Measurements from ENCODE around the gene TMEM87A. TPM values are rescaled to one million over a fixed set of nuclear protein-coding genes. Genes with fewer than 3 reads are reported as not detected.
"Not testable (repeated sequence)": the region's sequence is repeated elsewhere in the genome, so short reads cannot be mapped to it uniquely, and the experiment has no call there.

The TMEM87A gene
- total RNA-seq, 1 donor: 85.8 TPM

DNA sequence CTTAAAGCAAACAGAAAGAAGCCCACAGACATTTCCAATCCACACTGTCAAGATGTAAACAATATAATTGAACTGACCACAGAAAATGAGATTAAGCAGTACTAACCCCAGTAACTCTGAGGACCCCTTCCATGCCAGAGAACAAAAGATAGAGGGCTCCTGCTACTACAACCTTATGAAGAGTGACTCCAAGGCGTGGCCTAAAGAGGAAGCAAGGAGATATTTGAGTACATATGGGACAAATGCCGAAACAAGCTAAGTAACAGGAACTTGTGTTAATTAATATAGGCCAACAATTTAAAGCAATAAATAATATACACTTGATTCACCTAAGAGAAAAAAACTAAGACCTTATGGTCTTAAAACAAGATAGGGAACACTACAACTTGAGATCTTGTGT lies 40.1 kb downstream of the TMEM87A start:
- Histone ChIP-seq H4K20me1 (ENCODE audit: insufficient read depth, low read length) (no peaks in the 10 kb centered on the region), H3K9me3 (ENCODE audit: low read depth, low read length) (no peaks in the 10 kb centered on the region), H2AFZ (ENCODE audit: low read length) (no peak overlapping the region), H3K27ac (ENCODE audit: low read depth, low read length) (no peak overlapping the region), H3K4me2 (ENCODE audit: insufficient read depth, low read length) (no peak overlapping the region), H3K79me2 (ENCODE audit: insufficient read depth, low read length) (peaks cover 16% of the 10 kb centered on the region), H3K36me3 (ENCODE audit: insufficient read depth, low read length) (peaks cover 56% of the 10 kb centered on the region), H3K27me3 (ENCODE audit: insufficient read depth, low read length) (no peaks in the 10 kb centered on the region), H3K4me1 (ENCODE audit: insufficient read depth, low read length) (no peaks in the 10 kb centered on the region), H3K4me3 (ENCODE audit: insufficient read depth, low read length) (no peak overlapping the region)
- DNase-seq (ENCODE audit: insufficient read length, low spot score, missing footprints): no peak
- TF ChIP-seq, protein P1, sequence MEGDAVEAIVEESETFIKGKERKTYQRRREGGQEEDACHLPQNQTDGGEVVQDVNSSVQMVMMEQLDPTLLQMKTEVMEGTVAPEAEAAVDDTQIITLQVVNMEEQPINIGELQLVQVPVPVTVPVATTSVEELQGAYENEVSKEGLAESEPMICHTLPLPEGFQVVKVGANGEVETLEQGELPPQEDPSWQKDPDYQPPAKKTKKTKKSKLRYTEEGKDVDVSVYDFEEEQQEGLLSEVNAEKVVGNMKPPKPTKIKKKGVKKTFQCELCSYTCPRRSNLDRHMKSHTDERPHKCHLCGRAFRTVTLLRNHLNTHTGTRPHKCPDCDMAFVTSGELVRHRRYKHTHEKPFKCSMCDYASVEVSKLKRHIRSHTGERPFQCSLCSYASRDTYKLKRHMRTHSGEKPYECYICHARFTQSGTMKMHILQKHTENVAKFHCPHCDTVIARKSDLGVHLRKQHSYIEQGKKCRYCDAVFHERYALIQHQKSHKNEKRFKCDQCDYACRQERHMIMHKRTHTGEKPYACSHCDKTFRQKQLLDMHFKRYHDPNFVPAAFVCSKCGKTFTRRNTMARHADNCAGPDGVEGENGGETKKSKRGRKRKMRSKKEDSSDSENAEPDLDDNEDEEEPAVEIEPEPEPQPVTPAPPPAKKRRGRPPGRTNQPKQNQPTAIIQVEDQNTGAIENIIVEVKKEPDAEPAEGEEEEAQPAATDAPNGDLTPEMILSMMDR (IDR thresholded peaks at IDR 0.05; ENCODE audit: extremely low read depth, low read depth, low read length): no peak

- Histone ChIP-seq H2AFZ (ENCODE audit: low read length) (no peak overlapping the region), H3K79me2 (ENCODE audit: insufficient read depth, low read length) (peaks cover 16% of the 10 kb centered on the region), H3K4me2 (ENCODE audit: insufficient read depth, low read length) (no peak overlapping the region), H4K20me1 (ENCODE audit: insufficient read depth, low read length) (no peaks in the 10 kb centered on the region), H3K27me3 (ENCODE audit: insufficient read depth, low read length) (no peaks in the 10 kb centered on the region), H3K27ac (ENCODE audit: low read depth, low read length) (no peak overlapping the region), H3K36me3 (ENCODE audit: insufficient read depth, low read length) (peaks cover 57% of the 10 kb centered on the region), H3K4me3 (ENCODE audit: insufficient read depth, low read length) (no peak overlapping the region), H3K9me3 (ENCODE audit: low read depth, low read length) (no peaks in the 10 kb centered on the region), H3K4me1 (ENCODE audit: insufficient read depth, low read length) (no peaks in the 10 kb centered on the region)
- no peak for DNase-seq (ENCODE audit: insufficient read length, low spot score, missing footprints)
- TF ChIP-seq, protein P1 (IDR thresholded peaks at IDR 0.05; ENCODE audit: extremely low read depth, low read depth, low read length): no peak
These were observed 40.6 kb downstream of the TMEM87A start for GRCh38 chr15:42232606-42233005.

- Histone ChIP-seq H3K36me3 (ENCODE audit: insufficient read depth, low read length) (peaks cover 55% of the 10 kb centered on the region), H2AFZ (ENCODE audit: low read length) (no peak overlapping the region), H3K27ac (ENCODE audit: low read depth, low read length) (no peak overlapping the region), H3K79me2 (ENCODE audit: insufficient read depth, low read length) (peaks cover 9% of the 10 kb centered on the region), H4K20me1 (ENCODE audit: insufficient read depth, low read length) (no peaks in the 10 kb centered on the region), H3K4me2 (ENCODE audit: insufficient read depth, low read length) (no peak overlapping the region), H3K4me3 (ENCODE audit: insufficient read depth, low read length) (no peak overlapping the region), H3K4me1 (ENCODE audit: insufficient read depth, low read length) (no peaks in the 10 kb centered on the region), H3K27me3 (ENCODE audit: insufficient read depth, low read length) (no peaks in the 10 kb centered on the region), H3K9me3 (ENCODE audit: low read depth, low read length) (no peaks in the 10 kb centered on the region)
- TF ChIP-seq, protein P1 (IDR thresholded peaks at IDR 0.05; ENCODE audit: extremely low read depth, low read depth, low read length): no peak
- DNase-seq (ENCODE audit: insufficient read length, low spot score, missing footprints): no peak
These were observed 42.1 kb downstream of the TMEM87A start for GRCh38 chr15:42231088-42231487.

DNA sequence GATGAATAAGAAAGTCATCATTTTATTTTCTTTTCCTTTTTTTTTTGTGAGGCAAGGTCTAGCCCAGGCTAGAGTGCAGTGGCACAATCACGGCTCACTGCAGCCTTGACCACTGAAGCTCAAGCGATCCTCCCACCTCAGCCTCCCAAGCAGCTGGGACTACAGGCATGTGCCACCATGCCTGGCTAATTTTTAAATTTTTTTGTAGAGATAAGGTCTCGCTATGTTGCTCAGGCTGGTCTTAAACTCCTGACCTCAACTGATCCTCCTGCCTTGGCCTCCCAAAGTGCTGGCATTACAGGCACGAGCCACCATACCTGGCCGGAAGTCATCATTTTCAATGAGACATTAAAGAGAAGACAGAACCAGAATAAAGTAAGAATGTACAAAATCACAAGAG lies 44.3 kb downstream of the TMEM87A start:
- not testable (repeated sequence) for DNase-seq (ENCODE audit: insufficient read length, low spot score, missing footprints); H3K79me2 ChIP-seq (ENCODE audit: insufficient read depth, low read length); H2AFZ ChIP-seq (ENCODE audit: low read length); H3K9me3 ChIP-seq (ENCODE audit: low read depth, low read length); H4K20me1 ChIP-seq (ENCODE audit: insufficient read depth, low read length); H3K27me3 ChIP-seq (ENCODE audit: insufficient read depth, low read length); H3K4me1 ChIP-seq (ENCODE audit: insufficient read depth, low read length); H3K4me3 ChIP-seq (ENCODE audit: insufficient read depth, low read length); H3K27ac ChIP-seq (ENCODE audit: low read depth, low read length); H3K4me2 ChIP-seq (ENCODE audit: insufficient read depth, low read length)
- H3K36me3 ChIP-seq (ENCODE audit: insufficient read depth, low read length): peaks cover 66% of the 10 kb centered on the region
